OCI-LY1 (cell line): ENCODE measurements around the gene FERMT3.
A peak's percentile ranks its signal among the peaks of the same experiment; 100 is the strongest.

Experiments
- H2AFZ ChIP-seq: fragments of 200-600 bp; sonication (generic), shearing (Covaris generic); 2 replicates; pipeline ENCODE4 v1.6.0; 2014; ENCODE audit warnings: antibody characterized with exemption, mild to moderate bottlenecking, low read length
- H3F3A ChIP-seq: fragments of 200-600 bp; sonication (generic), shearing (Covaris generic); 2 replicates; pipeline ENCODE4 v1.6.0; 2014; ENCODE audit warnings: mild to moderate bottlenecking, antibody characterized with exemption, low read length, moderate library complexity; ENCODE audit not compliant: insufficient read depth
- H3K27ac ChIP-seq: fragments of 200-600 bp; sonication (generic); 2 replicates; pipeline ENCODE4 v1.5.1; 2014; ENCODE audit warnings: low read length, mixed run types, mild to moderate bottlenecking, low read depth; ENCODE audit not compliant: poor library complexity, severe bottlenecking
- H3K27me3 ChIP-seq: fragments of 200-600 bp; sonication (generic); 2 replicates; pipeline ENCODE4 v1.6.0; 2014; ENCODE audit warnings: antibody characterized with exemption, mild to moderate bottlenecking, low read length, moderate library complexity; ENCODE audit not compliant: insufficient read depth
- H3K36me3 ChIP-seq: fragments of 200-600 bp; sonication (generic); 2 replicates; pipeline ENCODE4 v1.6.1; 2014; ENCODE audit warnings: mild to moderate bottlenecking, antibody characterized with exemption, low read length, moderate library complexity, mixed read lengths; ENCODE audit not compliant: insufficient read depth
- H3K4me1 ChIP-seq: fragments of 200-600 bp; sonication (generic); 2 replicates; pipeline ENCODE4 v1.5.1; 2014; ENCODE audit warnings: mild to moderate bottlenecking, low read length, moderate library complexity; ENCODE audit not compliant: insufficient read depth, severe bottlenecking
- H3K4me2 ChIP-seq: fragments of 200-600 bp; sonication (generic), shearing (Covaris generic); 2 replicates; pipeline ENCODE4 v1.6.1; 2014; ENCODE audit warnings: low read length
- H3K4me3 ChIP-seq: fragments of 200-600 bp; sonication (generic); 2 replicates; pipeline ENCODE4 v1.5.1; 2014; ENCODE audit warnings: low read length, low read depth, mild to moderate bottlenecking, mixed read lengths; ENCODE audit not compliant: poor library complexity, severe bottlenecking
- H3K79me2 ChIP-seq: fragments of 200-600 bp; shearing (Covaris generic); 2 replicates; pipeline ENCODE4 v1.6.1; 2016; ENCODE audit warnings: mixed run types, low read length, mixed read lengths; ENCODE audit not compliant: insufficient read depth
- H3K9ac ChIP-seq: fragments of 200-600 bp; sonication (generic), shearing (Covaris generic); 2 replicates; pipeline ENCODE4 v1.6.1; 2014; ENCODE audit warnings: mild to moderate bottlenecking, low read length, mixed read lengths
- H3K9me2 ChIP-seq: fragments of 200-600 bp; sonication (generic), shearing (Covaris generic); 2 replicates; pipeline ENCODE4 v1.6.1; 2014; ENCODE audit warnings: low read depth, mild to moderate bottlenecking, low read length, mixed read lengths
- H3K9me3 ChIP-seq: fragments of 200-600 bp; shearing (Covaris generic); 2 replicates; pipeline ENCODE4 v1.6.1; 2014; ENCODE audit warnings: low read length, mixed read lengths
- H4K20me1 ChIP-seq: fragments of 200-600 bp; sonication (generic), shearing (Covaris generic); 2 replicates; pipeline ENCODE4 v1.6.0; 2016; ENCODE audit warnings: mild to moderate bottlenecking, low read length; ENCODE audit not compliant: insufficient read depth
- EZH2 ChIP-seq: fragments of 200-600 bp; sonication (generic), shearing (Covaris generic); IDR thresholded peaks from 2 replicates; pipeline ENCODE4 v1.8.0; 2017; ENCODE audit warnings: borderline replicate concordance, mixed run types, mild to moderate bottlenecking, antibody characterized with exemption, low read length, moderate library complexity, mixed read lengths
- TF ChIP-seq, protein P1 (sequence below): fragments of 200-600 bp; sonication (generic), shearing (Covaris generic); IDR thresholded peaks from 2 replicates; pipeline ENCODE4 v1.5.1; 2017; ENCODE audit warnings: mild to moderate bottlenecking, antibody characterized with exemption, low read length, moderate library complexity, mixed read lengths

The FERMT3 gene

DNA sequence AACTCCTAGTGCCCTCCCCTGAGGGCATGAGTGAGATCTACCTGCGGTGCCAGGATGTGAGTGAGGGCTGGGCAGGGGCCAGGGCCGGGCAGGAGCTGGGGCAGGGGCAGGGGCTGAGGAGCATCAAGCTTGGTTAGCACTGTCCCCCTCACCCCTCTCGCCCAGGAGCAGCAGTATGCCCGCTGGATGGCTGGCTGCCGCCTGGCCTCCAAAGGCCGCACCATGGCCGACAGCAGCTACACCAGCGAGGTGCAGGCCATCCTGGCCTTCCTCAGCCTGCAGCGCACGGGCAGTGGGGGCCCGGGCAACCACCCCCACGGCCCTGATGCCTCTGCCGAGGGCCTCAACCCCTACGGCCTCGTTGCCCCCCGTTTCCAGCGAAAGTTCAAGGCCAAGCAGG lies 13.8 kb downstream of the FERMT3 start:
- no peaks in the 10 kb centered on the region for H3F3A ChIP-seq
- H3K27ac ChIP-seq: no peak overlapping the region
- H3K9me2 ChIP-seq: no peaks in the 10 kb centered on the region
- H3K79me2 ChIP-seq: no peaks in the 10 kb centered on the region
- peaks cover 12% of the 10 kb centered on the region for H3K4me1 ChIP-seq
- no peak overlapping the region for H2AFZ ChIP-seq
- no peak overlapping the region for H3K4me2 ChIP-seq
- H4K20me1 ChIP-seq: no peaks in the 10 kb centered on the region
- H3K4me3 ChIP-seq: no peak overlapping the region
- no peak overlapping the region for H3K9ac ChIP-seq
- no peaks in the 10 kb centered on the region for H3K9me3 ChIP-seq
- H3K27me3 ChIP-seq: no peaks in the 10 kb centered on the region
- TF ChIP-seq, protein P1, sequence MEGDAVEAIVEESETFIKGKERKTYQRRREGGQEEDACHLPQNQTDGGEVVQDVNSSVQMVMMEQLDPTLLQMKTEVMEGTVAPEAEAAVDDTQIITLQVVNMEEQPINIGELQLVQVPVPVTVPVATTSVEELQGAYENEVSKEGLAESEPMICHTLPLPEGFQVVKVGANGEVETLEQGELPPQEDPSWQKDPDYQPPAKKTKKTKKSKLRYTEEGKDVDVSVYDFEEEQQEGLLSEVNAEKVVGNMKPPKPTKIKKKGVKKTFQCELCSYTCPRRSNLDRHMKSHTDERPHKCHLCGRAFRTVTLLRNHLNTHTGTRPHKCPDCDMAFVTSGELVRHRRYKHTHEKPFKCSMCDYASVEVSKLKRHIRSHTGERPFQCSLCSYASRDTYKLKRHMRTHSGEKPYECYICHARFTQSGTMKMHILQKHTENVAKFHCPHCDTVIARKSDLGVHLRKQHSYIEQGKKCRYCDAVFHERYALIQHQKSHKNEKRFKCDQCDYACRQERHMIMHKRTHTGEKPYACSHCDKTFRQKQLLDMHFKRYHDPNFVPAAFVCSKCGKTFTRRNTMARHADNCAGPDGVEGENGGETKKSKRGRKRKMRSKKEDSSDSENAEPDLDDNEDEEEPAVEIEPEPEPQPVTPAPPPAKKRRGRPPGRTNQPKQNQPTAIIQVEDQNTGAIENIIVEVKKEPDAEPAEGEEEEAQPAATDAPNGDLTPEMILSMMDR: no peak
- no peak for TF ChIP-seq EZH2
- peaks cover 53% of the 10 kb centered on the region for H3K36me3 ChIP-seq

GRCh38 chr11:64220798-64221197 lies 14.3 kb downstream of the FERMT3 start:
- peaks cover 53% of the 10 kb centered on the region for H3K36me3 ChIP-seq

DNA sequence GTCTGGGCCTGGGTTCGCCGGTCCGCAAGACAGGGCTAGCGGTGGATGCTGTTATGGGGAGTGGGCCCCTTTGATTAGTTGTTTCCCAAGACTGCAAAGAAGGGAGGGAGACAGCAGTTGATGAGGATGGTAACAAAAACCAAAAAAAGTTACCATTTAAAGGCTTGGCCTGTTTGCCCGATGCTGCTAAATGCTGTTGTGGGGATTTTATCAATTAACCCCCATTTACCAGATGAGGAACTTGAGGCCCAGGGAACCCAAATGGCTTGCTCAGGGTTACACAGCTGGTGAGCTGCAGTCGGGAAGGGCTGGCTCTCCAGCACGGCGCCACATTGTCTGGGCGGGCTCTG lies 16.1 kb downstream of the FERMT3 start:
- no peak overlapping the region for H3K4me2 ChIP-seq
- H3K27ac ChIP-seq: peak overlapping the region; percentile 5
- H3K9ac ChIP-seq: no peak overlapping the region
- no peaks in the 10 kb centered on the region for H3F3A ChIP-seq
- H3K36me3 ChIP-seq: peaks cover 53% of the 10 kb centered on the region
- no peak for TF ChIP-seq EZH2
- TF ChIP-seq, protein P1: no peak
- H3K4me3 ChIP-seq: no peak overlapping the region
- no peaks in the 10 kb centered on the region for H3K9me3 ChIP-seq
- H2AFZ ChIP-seq: no peak overlapping the region
- no peaks in the 10 kb centered on the region for H3K9me2 ChIP-seq
- no peaks in the 10 kb centered on the region for H4K20me1 ChIP-seq
- no peaks in the 10 kb centered on the region for H3K27me3 ChIP-seq
- H3K4me1 ChIP-seq: peaks cover 30% of the 10 kb centered on the region
- H3K79me2 ChIP-seq: no peaks in the 10 kb centered on the region

More at GRCh38 chr11:64220798-64221197, 14.3 kb downstream of the FERMT3 start:
- H3F3A ChIP-seq: no peaks in the 10 kb centered on the region
- H3K4me3 ChIP-seq: no peak overlapping the region
- no peaks in the 10 kb centered on the region for H3K9me2 ChIP-seq
- H3K4me2 ChIP-seq: no peak overlapping the region
- H3K9me3 ChIP-seq: no peaks in the 10 kb centered on the region
- peaks cover 17% of the 10 kb centered on the region for H3K4me1 ChIP-seq
- no peaks in the 10 kb centered on the region for H3K79me2 ChIP-seq
- no peaks in the 10 kb centered on the region for H4K20me1 ChIP-seq
- no peak for TF ChIP-seq EZH2
- TF ChIP-seq, protein P1: no peak
- no peaks in the 10 kb centered on the region for H3K27me3 ChIP-seq
- H3K27ac ChIP-seq: no peak overlapping the region
- H2AFZ ChIP-seq: no peak overlapping the region
- H3K9ac ChIP-seq: no peak overlapping the region
